HL-60 (cell line): ENCODE data around the gene HIGD1A.

Experiments
- DNase-seq, 2 experiments: peaks; one replicate each; pipeline ENCODE4 v3.0.0-alpha.2; 2010 to 2020; ENCODE audit warnings: low read depth in 1 of 2, low spot score in 1 of 2
- H3K27ac ChIP-seq: fragments of 250-450 bp; sonication (Bioruptor Pico); replicated peaks from 2 replicates; pipeline ENCODE4 v1.5.1; 2020; ENCODE audit warnings: mild to moderate bottlenecking, moderate library complexity
- H3K27me3 ChIP-seq: fragments of 250-450 bp; sonication (Bioruptor Pico); 2 replicates; pipeline ENCODE4 v1.5.1; 2021; ENCODE audit warnings: mild to moderate bottlenecking, moderate library complexity; ENCODE audit not compliant: insufficient read depth, poor library complexity, severe bottlenecking
- H3K4me3 ChIP-seq: replicated peaks from 2 replicates; pipeline ENCODE4 v1.5.1; 2011; ENCODE audit warnings: mild to moderate bottlenecking, control low read depth, low read length; ENCODE audit not compliant: insufficient read depth
- CTCF ChIP-seq: IDR thresholded peaks from one replicate; pipeline ENCODE4 v1.5.1; 2011; ENCODE audit warnings: low read length, control low read depth, inconsistent platforms; ENCODE audit not compliant: insufficient read depth
- GABPA ChIP-seq: IDR thresholded peaks from 2 replicates; pipeline ENCODE4 v1.6.1; 2012; ENCODE audit warnings: low read depth
- POLR2AphosphoS5 ChIP-seq: IDR thresholded peaks from 2 replicates; pipeline ENCODE4 v1.6.1; 2012; ENCODE audit warnings: low read depth
- REST ChIP-seq: IDR thresholded peaks from 2 replicates; pipeline ENCODE4 v1.6.1; 2012; ENCODE audit warnings: low read depth; ENCODE audit not compliant: insufficient replicate concordance
- SPI1 ChIP-seq: IDR thresholded peaks from 2 replicates; pipeline ENCODE4 v1.6.1; 2012; ENCODE audit warnings: low read depth, mild to moderate bottlenecking, borderline replicate concordance

The HIGD1A gene

DNA sequence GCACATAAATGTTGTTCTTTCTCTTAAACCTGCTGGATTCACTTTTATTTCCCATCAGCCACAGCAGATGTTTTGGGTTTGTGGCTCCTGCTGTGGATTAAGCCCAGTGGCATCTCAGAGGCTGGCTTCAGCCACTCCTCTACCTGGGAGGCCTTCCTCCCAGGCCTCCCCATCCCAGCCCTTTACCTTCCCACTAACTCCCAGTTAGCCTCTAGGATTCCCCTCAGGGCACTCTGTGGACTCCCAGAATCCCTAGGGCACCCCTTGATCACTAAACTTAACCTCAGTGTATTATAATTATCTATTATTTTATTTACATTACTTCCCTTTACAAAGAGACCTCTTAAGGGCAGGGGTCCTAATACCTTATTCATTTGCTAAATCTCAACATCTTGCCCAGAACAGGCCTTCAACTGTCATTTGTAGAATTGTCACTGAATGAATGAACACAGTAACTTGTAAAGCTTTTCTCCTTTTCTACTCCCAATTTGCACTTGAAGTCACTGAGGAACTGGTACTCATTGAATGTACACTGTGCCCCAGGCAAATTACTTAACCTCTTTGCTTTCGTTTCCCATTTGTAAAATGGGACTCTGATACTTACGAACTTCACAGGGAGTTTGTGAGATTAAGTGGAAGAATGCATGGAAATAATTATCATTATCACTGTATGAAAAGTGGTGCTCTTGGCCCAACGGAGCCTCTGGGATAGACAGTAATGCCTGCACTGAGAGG lies 39.6 kb downstream of the HIGD1A start:
- Histone ChIP-seq H3K27me3 (no peaks in the 10 kb centered on the region), H3K4me3 (no peak overlapping the region), H3K27ac (no peak overlapping the region)
- TF ChIP-seq SPI1: no peak
- no peak for TF ChIP-seq POLR2AphosphoS5
- no peak for TF ChIP-seq GABPA
- TF ChIP-seq REST: no peak
- DNase-seq: no peak

- Histone ChIP-seq H3K27me3 (no peaks in the 10 kb centered on the region), H3K27ac (no peak overlapping the region), H3K4me3 (no peak overlapping the region)
- no peak for DNase-seq
- TF ChIP-seq SPI1 (no peak), GABPA (no peak)
These were observed 40.2 kb downstream of the HIGD1A start for GRCh38 chr3:42764115-42764514.

DNA sequence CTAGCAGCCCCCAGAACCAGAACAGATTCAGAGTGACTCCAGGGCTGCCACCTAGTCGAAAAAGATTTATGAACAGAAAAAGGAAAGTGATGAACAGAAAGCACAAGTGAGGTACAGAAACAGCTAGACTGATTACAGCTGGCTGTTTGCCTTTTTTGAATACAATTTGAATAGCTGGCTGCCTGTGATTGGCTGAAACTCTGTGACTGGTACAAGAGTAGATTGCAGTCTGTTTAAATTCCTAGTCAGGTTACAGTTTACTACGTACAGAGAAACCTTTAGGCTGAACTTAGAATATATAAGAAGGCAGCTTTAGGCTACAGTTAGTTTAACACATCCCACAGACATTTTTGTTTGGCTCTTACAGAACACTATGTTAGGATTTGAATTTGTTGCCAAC lies 41.3 kb downstream of the HIGD1A start:
- no peak overlapping the region for H3K4me3 ChIP-seq
- H3K27ac ChIP-seq: no peak overlapping the region
- DNase-seq: no peak
- no peaks in the 10 kb centered on the region for H3K27me3 ChIP-seq
- TF ChIP-seq REST (no peak), GABPA (no peak), POLR2AphosphoS5 (no peak), SPI1 (no peak), CTCF (no peak)

DNA sequence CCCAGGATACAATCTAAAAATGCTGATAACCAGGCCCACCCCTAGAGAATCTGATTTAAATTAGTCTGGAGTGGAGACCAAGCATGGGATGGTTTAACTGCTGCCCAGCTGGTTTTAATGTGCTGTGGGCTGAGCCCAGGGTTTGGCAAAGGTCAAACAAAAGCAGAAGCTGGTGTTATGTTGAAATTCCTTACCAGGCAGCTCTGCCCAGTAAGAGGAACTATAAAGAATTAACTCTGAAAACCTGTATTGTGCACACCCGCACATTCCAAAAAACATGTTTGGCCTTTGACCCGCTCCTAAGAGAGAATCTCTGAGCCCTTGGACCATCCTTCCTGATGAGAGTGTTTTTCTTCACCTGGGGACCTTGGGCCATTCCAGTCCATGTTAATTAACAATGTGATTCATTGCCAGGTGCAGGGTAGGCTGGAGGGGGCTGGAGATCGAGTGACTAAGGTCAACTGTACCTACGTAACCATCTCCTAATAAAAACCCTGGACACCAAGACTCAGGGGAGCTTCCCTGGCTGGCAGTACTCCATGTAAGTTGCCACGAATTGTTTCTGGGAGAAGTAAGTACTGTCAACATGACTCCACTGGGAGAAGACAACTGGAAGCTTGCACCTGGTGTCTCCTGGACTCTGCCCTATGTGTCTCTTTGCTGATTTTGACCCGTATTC lies 42.1 kb downstream of the HIGD1A start:
- DNase-seq: peak; percentile 77 to 86
- H3K27ac ChIP-seq: peak overlapping the region; percentile 61

More for the DNA sequence above, 42.1 kb downstream of the HIGD1A start:
- no peak for TF ChIP-seq GABPA
- peak; percentile 49 for TF ChIP-seq POLR2AphosphoS5
- TF ChIP-seq CTCF: no peak
- peak; percentile 77; the same call in 1 of the 2 replicates for TF ChIP-seq SPI1
- H3K27me3 ChIP-seq: no peaks in the 10 kb centered on the region
- H3K4me3 ChIP-seq: no peak overlapping the region
